ENCODE data around the gene NR1H2.

- no peak for TF ChIP-seq MXI1 (IDR thresholded peaks at IDR 0.05; ENCODE audit: low read depth, low read length)
- no peak for TF ChIP-seq NFXL1 (IDR thresholded peaks at IDR 0.05; ENCODE audit: borderline replicate concordance)
- no peak for TF ChIP-seq PBX3 (IDR thresholded peaks at IDR 0.05; ENCODE audit: insufficient replicate concordance, low read depth, low read length)
- TF ChIP-seq CHD4 (IDR thresholded peaks at IDR 0.05): no peak
- TF ChIP-seq SIN3A (IDR thresholded peaks at IDR 0.05; ENCODE audit: low read depth, low read length): no peak
- no peak for TF ChIP-seq CTCF (IDR thresholded peaks at IDR 0.05 in 2 of 3, conservative IDR thresholded peaks at IDR 0.05 in 1 of 3; ENCODE audit: control insufficient read depth in 2 of 3, extremely low read depth in 1 of 3, insufficient read depth in 1 of 3, low read depth in 3 of 3, low read length in 3 of 3)
- peak; percentile 56; the same call in 1 of the 2 replicates for TF ChIP-seq MTA3 (IDR thresholded peaks at IDR 0.05; ENCODE audit: borderline replicate concordance, low read length)
- no peak for TF ChIP-seq KDM1A (IDR thresholded peaks at IDR 0.05; ENCODE audit: borderline replicate concordance)
- no peak for TF ChIP-seq SRF (IDR thresholded peaks at IDR 0.05; ENCODE audit: low read depth in 2 of 2, low read length in 2 of 2)
These were observed 10.6 kb upstream of the NR1H2 start, which contains the start of gene NAPSA for GRCh38 chr19:50365434-50366306.

Data from GM12878 (cell line).